NCI-H1930 (cell line): ENCODE data around the gene PBX4.

Experiments used
- DNase-seq, 2 experiments: peaks; one replicate each; lab custom pipeline; 2025; lab: John Stamatoyannopoulos, UW

The PBX4 gene

GRCh38 chr19:19526581-19527370, 91.7 kb downstream of the PBX4 start:
- DNase-seq, result no peak

- DNase-seq, result no peak
These were observed 92.7 kb downstream of the PBX4 start for GRCh38 chr19:19525611-19526380.

- no peak for DNase-seq
These were observed 94.4 kb downstream of the PBX4 start for GRCh38 chr19:19524053-19524452.

- no peak for DNase-seq
These were observed 95.3 kb downstream of the PBX4 start for GRCh38 chr19:19523177-19523576.

- no peak for DNase-seq
These were observed 97.5 kb downstream of the PBX4 start for GRCh38 chr19:19520989-19521388.

GRCh38 chr19:19517235-19517619, 101.3 kb downstream of the PBX4 start:
- DNase-seq, result no peak

- DNase-seq, result peak; percentile 59 to 81
These were observed 102.6 kb downstream of the PBX4 start, which contains the start of gene NDUFA13 for GRCh38 chr19:19515642-19516519. Gene NDUFA13 (plus strand): TSS chr19:19516225. CDS start chr19:19516239, 14 bp downstream.

- no peak for DNase-seq
These were observed 103.4 kb downstream of the PBX4 start, which contains the start of gene TSSK6 for GRCh38 chr19:19514881-19515641. Gene TSSK6 (minus strand): TSS chr19:19515548. CDS start chr19:19515427, 121 bp downstream.

- DNase-seq, result no peak
These were observed 104.3 kb downstream of the PBX4 start for GRCh38 chr19:19514215-19514657.

GRCh38 chr19:19513682-19514081, 104.8 kb downstream of the PBX4 start:
- no peak for DNase-seq
